Progenitor cell of endocrine pancreas (in vitro differentiated cells): ENCODE results near the gene EIF4G1. TPM values are rescaled to one million over a fixed set of nuclear protein-coding genes. Genes with fewer than 3 reads are reported as not detected.

ENCODE experiments used
- DNase-seq: peaks from one replicate; pipeline ENCODE4 v3.0.0; 2021; ENCODE audit warnings: low spot score; ENCODE audit not compliant: unreplicated experiment
- H3K27ac Mint-ChIP-seq: 2 replicates; pipeline ENCODE4 v1.8.0; 2021; ENCODE audit warnings: mild to moderate bottlenecking, moderate library complexity, mixed read lengths
- H3K27me3 Mint-ChIP-seq: 2 replicates; pipeline ENCODE4 v1.8.0; 2021; ENCODE audit warnings: mixed read lengths
- H3K36me3 Mint-ChIP-seq: 2 replicates; pipeline ENCODE4 v1.8.0; 2022; ENCODE audit warnings: mixed read lengths; ENCODE audit not compliant: insufficient read depth
- H3K4me1 Mint-ChIP-seq: 2 replicates; pipeline ENCODE4 v1.8.0; 2021; ENCODE audit warnings: low read depth, mixed read lengths
- H3K4me3 Mint-ChIP-seq: 2 replicates; pipeline ENCODE4 v1.8.0; 2021; ENCODE audit warnings: low read depth, mild to moderate bottlenecking, moderate library complexity, mixed read lengths
- H3K9me3 Mint-ChIP-seq: 2 replicates; pipeline ENCODE4 v1.8.0; 2021; ENCODE audit warnings: low read depth, mixed read lengths
- CTCF ChIP-seq: fragments of 200-600 bp; sonication (generic); IDR thresholded peaks from one replicate; pipeline ENCODE4 v1.5.0; 2021; ENCODE audit warnings: antibody characterized with exemption, mild to moderate bottlenecking; ENCODE audit not compliant: unreplicated experiment
- total RNA-seq: library from RNA; stranded (reverse); gene quantifications from 2 replicates; pipeline ENCODE4 v1.2.1, GENCODE V29; 2021

EIF4G1 gene
- total RNA-seq, 1 donor from 2014 or later: 341 TPM

GRCh38 chr3:184347321-184348056 lies 33.1 kb downstream of the EIF4G1 start:
- Mint-ChIP-seq H3K9me3 (no peaks in the 10 kb centered on the region), H3K36me3 (peaks cover 21% of the 10 kb centered on the region), H3K27ac (no peak overlapping the region), H3K27me3 (peaks cover 25% of the 10 kb centered on the region), H3K4me3 (no peak overlapping the region), H3K4me1 (peaks cover 25% of the 10 kb centered on the region)
- TF ChIP-seq CTCF: no peak
- DNase-seq: no peak

DNA sequence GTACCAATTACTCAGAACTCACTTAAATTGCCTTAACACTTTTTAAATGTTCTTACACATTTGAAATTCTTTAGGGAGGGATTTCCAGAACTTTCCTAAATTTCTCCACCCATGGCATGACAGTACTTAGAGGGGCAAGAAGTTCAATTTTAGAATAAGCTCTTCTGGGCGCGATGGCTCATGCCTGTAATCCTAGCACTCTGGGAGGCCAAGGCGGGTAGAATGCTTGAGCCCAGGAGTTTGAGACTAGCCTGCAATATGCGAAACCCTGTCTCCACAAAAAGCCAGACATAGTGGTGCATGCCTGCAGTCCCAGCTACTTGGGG lies 33.6 kb downstream of the EIF4G1 start:
- Mint-ChIP-seq H3K9me3 (no peaks in the 10 kb centered on the region), H3K4me3 (no peak overlapping the region), H3K27me3 (peaks cover 26% of the 10 kb centered on the region), H3K36me3 (peaks cover 18% of the 10 kb centered on the region), H3K4me1 (peaks cover 25% of the 10 kb centered on the region), H3K27ac (no peak overlapping the region)
- TF ChIP-seq CTCF: no peak
- no peak for DNase-seq

GRCh38 chr3:184349563-184350470 lies 35.4 kb downstream of the EIF4G1 start:
- peak overlapping the region; percentile 70 for H3K27ac Mint-ChIP-seq

GRCh38 chr3:184350618-184351017 lies 36.2 kb downstream of the EIF4G1 start:
- DNase-seq: no peak
- no peak for TF ChIP-seq CTCF
- H3K27ac Mint-ChIP-seq: no peak overlapping the region
- H3K27me3 Mint-ChIP-seq: peaks cover 26% of the 10 kb centered on the region
- no peaks in the 10 kb centered on the region for H3K9me3 Mint-ChIP-seq
- H3K4me3 Mint-ChIP-seq: no peak overlapping the region
- peaks cover 23% of the 10 kb centered on the region for H3K4me1 Mint-ChIP-seq
- peaks cover 20% of the 10 kb centered on the region for H3K36me3 Mint-ChIP-seq

More at GRCh38 chr3:184349563-184350470, 35.4 kb downstream of the EIF4G1 start:
- Mint-ChIP-seq H3K36me3 (peaks cover 18% of the 10 kb centered on the region), H3K4me3 (no peak overlapping the region), H3K27me3 (peaks cover 26% of the 10 kb centered on the region), H3K9me3 (no peaks in the 10 kb centered on the region), H3K4me1 (peaks cover 25% of the 10 kb centered on the region)
- no peak for TF ChIP-seq CTCF
- no peak for DNase-seq

DNA sequence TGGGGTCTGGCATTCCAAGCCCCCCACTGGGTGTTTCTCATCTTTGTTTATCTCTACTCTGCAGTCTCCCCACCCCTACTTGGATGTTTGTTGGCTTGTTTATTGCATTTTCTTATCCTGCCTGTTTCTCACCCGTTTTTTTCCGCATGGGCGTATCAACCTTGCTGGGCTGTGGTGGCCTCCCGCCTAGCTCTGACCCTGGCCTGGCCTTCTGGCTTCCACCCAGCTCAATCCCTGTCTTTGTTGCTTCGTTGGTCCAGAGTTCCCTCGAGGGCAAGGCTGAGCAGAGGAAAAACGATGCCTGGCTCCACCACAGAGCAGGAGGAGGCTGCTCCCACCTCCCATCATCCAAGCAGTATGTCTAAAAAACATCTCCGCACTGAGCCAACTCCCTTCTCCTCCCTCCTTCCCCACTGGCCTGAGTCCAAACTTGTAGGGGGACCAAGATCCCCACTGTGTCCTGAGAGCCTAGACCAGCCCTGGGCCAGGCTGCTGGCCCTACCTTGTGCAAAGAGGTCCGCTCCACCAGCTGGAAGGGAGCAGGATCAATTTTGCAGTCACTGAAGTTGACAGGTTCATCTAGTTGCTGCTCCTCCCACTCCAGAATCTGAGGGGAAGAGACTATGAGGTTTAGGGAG lies 37.2 kb downstream of the EIF4G1 start:
- Mint-ChIP-seq H3K27me3 (peaks cover 26% of the 10 kb centered on the region), H3K4me3 (no peak overlapping the region), H3K36me3 (peaks cover 18% of the 10 kb centered on the region), H3K4me1 (peaks cover 22% of the 10 kb centered on the region), H3K9me3 (no peaks in the 10 kb centered on the region), H3K27ac (no peak overlapping the region)
- DNase-seq: no peak
- TF ChIP-seq CTCF: no peak
